Frontal cortex (tissue), 1 donor: Measurements from ENCODE around the gene FHL5. TPM values are rescaled to one million over a fixed set of nuclear protein-coding genes. Genes with fewer than 3 reads are reported as not detected.

ENCODE experiments used
- small RNA-seq: library from RNA; depleted of rRNA; stranded (forward); fragments of <200 nt; gene quantifications from one replicate; pipeline ENCODE3, GENCODE V24; 2014
- total RNA-seq: library from RNA; depleted of rRNA; stranded (reverse); fragments of >200 nt; gene quantifications from one replicate; pipeline ENCODE4 v1.2.3, GENCODE V29; 2014

The FHL5 gene
- total RNA-seq, 1 donor from 2014 or later: 0.41 TPM

Small RNAs within 50 kb of the gene (small RNA-seq; reads per million reads assigned to genes)
- not detected for gene RNU4-70P

Other genes starting within 250 kb of the FHL5 start
- 21.2 TPM for gene UFL1, start 41.3 kb upstream of the FHL5 start, total RNA-seq